Stimulated activated naive CD4-positive, alpha-beta T cell treated with Interleukin-2 at 50 U/mL for 16 hours (primary cell): ENCODE results near the gene CYTH1.

Experiments used
- DNase-seq: peaks from one replicate; lab custom pipeline; 2025; lab: John Stamatoyannopoulos, UW

Gene CYTH1

GRCh38 chr17:78781893-78782304 is at the start of gene CYTH1:
CYTH1 (minus strand) TSS chr17:78782273; CDS start chr17:78782223, 50 bp downstream.
- DNase-seq = no peak

GRCh38 chr17:78829477-78829876 is 47.4 kb upstream of the CYTH1 start:
- DNase-seq = no peak

GRCh38 chr17:78828470-78829185 is 46.6 kb upstream of the CYTH1 start:
- no peak for DNase-seq

- DNase-seq = no peak
Observed at GRCh38 chr17:78826836-78827509, 44.9 kb upstream of the CYTH1 start.

- DNase-seq = no peak
Observed at GRCh38 chr17:78826421-78826820, 44.3 kb upstream of the CYTH1 start.

GRCh38 chr17:78825696-78826095 is 43.6 kb upstream of the CYTH1 start:
- DNase-seq = no peak

- DNase-seq = no peak
Observed at GRCh38 chr17:78824240-78824639, 42.2 kb upstream of the CYTH1 start.

GRCh38 chr17:78823282-78824046 is 41.4 kb upstream of the CYTH1 start:
- DNase-seq = no peak

- DNase-seq = no peak
Observed at GRCh38 chr17:78822552-78822951, 40.5 kb upstream of the CYTH1 start.

GRCh38 chr17:78821961-78822360 is 39.9 kb upstream of the CYTH1 start:
- no peak for DNase-seq

GRCh38 chr17:78820841-78821240 is 38.8 kb upstream of the CYTH1 start:
- DNase-seq = no peak

- DNase-seq = no peak
Observed at GRCh38 chr17:78819806-78820792, 38.0 kb upstream of the CYTH1 start.

- no peak for DNase-seq
Observed at GRCh38 chr17:78819402-78819801, 37.3 kb upstream of the CYTH1 start.

GRCh38 chr17:78818932-78819331 is 36.9 kb upstream of the CYTH1 start:
- DNase-seq = peak; percentile 18

GRCh38 chr17:78818152-78818846 is 36.2 kb upstream of the CYTH1 start:
- no peak for DNase-seq

- DNase-seq = peak; percentile 67
Observed at GRCh38 chr17:78817123-78817522, 35.0 kb upstream of the CYTH1 start.

GRCh38 chr17:78815696-78816095 is 33.6 kb upstream of the CYTH1 start:
- no peak for DNase-seq

- DNase-seq = no peak
Observed at GRCh38 chr17:78812855-78813254, 30.8 kb upstream of the CYTH1 start.

- no peak for DNase-seq
Observed at GRCh38 chr17:78808163-78808562, 26.1 kb upstream of the CYTH1 start.

GRCh38 chr17:78806451-78806850 is 24.4 kb upstream of the CYTH1 start:
- no peak for DNase-seq

GRCh38 chr17:78805301-78805700 is 23.2 kb upstream of the CYTH1 start:
- DNase-seq = peak; percentile 87
